Duodenal mucosa (tissue), 2 donors: ENCODE data around the gene ROCK2.

ENCODE experiments used
- H3K27ac ChIP-seq: one replicate; pipeline ENCODE4 v1.7.0; 2013; ENCODE audit warnings: low read depth, low read length
- H3K27me3 ChIP-seq, 2 donors: one replicate each; pipeline ENCODE4 v1.7.0; 2013; ENCODE audit warnings: low read length in 2 of 2, control low read depth in 1 of 2; ENCODE audit not compliant: insufficient read depth in 2 of 2, control insufficient read depth in 1 of 2
- H3K36me3 ChIP-seq, 2 donors: one replicate each; pipeline ENCODE4 v1.7.0; 2013; ENCODE audit warnings: low read length in 2 of 2, control low read depth in 1 of 2; ENCODE audit not compliant: insufficient read depth in 2 of 2, control insufficient read depth in 1 of 2
- H3K4me1 ChIP-seq, 2 donors: one replicate each; pipeline ENCODE4 v1.7.0; 2013; ENCODE audit warnings: low read length in 2 of 2, control low read depth in 1 of 2; ENCODE audit not compliant: insufficient read depth in 2 of 2, control insufficient read depth in 1 of 2
- H3K4me3 ChIP-seq, 2 donors: one replicate each; pipeline ENCODE4 v1.7.0; 2013; ENCODE audit warnings: low read length in 2 of 2, low read depth in 1 of 2
- H3K9ac ChIP-seq, 2 donors: one replicate each; pipeline ENCODE4 v1.7.0; 2013; ENCODE audit warnings: low read length in 2 of 2, low read depth in 1 of 2
- H3K9me3 ChIP-seq, 2 donors: one replicate each; pipeline ENCODE4 v1.7.0; 2013; ENCODE audit warnings: low read length in 2 of 2, control low read depth in 1 of 2; ENCODE audit not compliant: control insufficient read depth in 1 of 2

Gene ROCK2

GRCh38 chr2:11344342-11344955 is at the start of gene ROCK2:
TSS of gene ROCK2 (minus strand) at chr2:11344636. CDS start at chr2:11344136, 500 bp downstream.
- H3K27ac ChIP-seq = peak within 1 kb of the TSS; percentile 98

GRCh38 chr2:11393711-11394236 is 49.3 kb upstream of the ROCK2 start:
- no peak overlapping the region for H3K27ac ChIP-seq

More at GRCh38 chr2:11344342-11344955, at the start of gene ROCK2:
- peak within 1 kb of the TSS; percentile 95 to 98 for H3K4me3 ChIP-seq
- H3K36me3 ChIP-seq = no peaks in the 10 kb centered on the region
- H3K9ac ChIP-seq = peak within 1 kb of the TSS; percentile 87
- H3K9me3 ChIP-seq = no peaks in the 10 kb centered on the region
- no peaks in the 10 kb centered on the region for H3K27me3 ChIP-seq
- H3K4me1 ChIP-seq = peaks cover 27 to 32% of the 10 kb centered on the region in 2 donors

GRCh38 chr2:11391942-11392266 is 47.5 kb upstream of the ROCK2 start:
- Histone ChIP-seq H3K9ac (no peak overlapping the region), H3K36me3 (no peaks in the 10 kb centered on the region), H3K4me1 (peaks cover 30 to 34% of the 10 kb centered on the region in 2 donors), H3K27ac (no peak overlapping the region), H3K4me3 (no peak overlapping the region), H3K9me3 (no peaks in the 10 kb centered on the region), H3K27me3 (no peaks in the 10 kb centered on the region)

More at GRCh38 chr2:11393711-11394236, 49.3 kb upstream of the ROCK2 start:
- Histone ChIP-seq H3K36me3 (no peaks in the 10 kb centered on the region), H3K4me3 (no peak overlapping the region), H3K9ac (peak overlapping the region in 1 of 2 donors; percentile 6), H3K4me1 (peaks cover 20 to 23% of the 10 kb centered on the region in 2 donors), H3K27me3 (no peaks in the 10 kb centered on the region), H3K9me3 (no peaks in the 10 kb centered on the region)

GRCh38 chr2:11390399-11390658 is 45.9 kb upstream of the ROCK2 start:
- Histone ChIP-seq H3K36me3 (no peaks in the 10 kb centered on the region), H3K27ac (no peak overlapping the region)

GRCh38 chr2:11389551-11390398 is 45.3 kb upstream of the ROCK2 start:
- Histone ChIP-seq H3K4me3 (no peak overlapping the region), H3K36me3 (no peaks in the 10 kb centered on the region), H3K4me1 (peaks cover 43 to 53% of the 10 kb centered on the region in 2 donors), H3K9me3 (no peaks in the 10 kb centered on the region), H3K9ac (no peak overlapping the region), H3K27me3 (no peaks in the 10 kb centered on the region), H3K27ac (peak overlapping the region; percentile 22)

More at GRCh38 chr2:11390399-11390658, 45.9 kb upstream of the ROCK2 start:
- no peak overlapping the region for H3K4me3 ChIP-seq
- no peak overlapping the region for H3K9ac ChIP-seq
- H3K27me3 ChIP-seq = no peaks in the 10 kb centered on the region
- H3K4me1 ChIP-seq = peaks cover 42 to 49% of the 10 kb centered on the region in 2 donors
- H3K9me3 ChIP-seq = no peaks in the 10 kb centered on the region

- Histone ChIP-seq H3K4me1 (peaks cover 43 to 53% of the 10 kb centered on the region in 2 donors), H3K4me3 (peak overlapping the region in 1 of 2 donors; percentile 32), H3K27me3 (no peaks in the 10 kb centered on the region), H3K9me3 (no peaks in the 10 kb centered on the region), H3K27ac (peak overlapping the region; percentile 22), H3K9ac (no peak overlapping the region), H3K36me3 (no peaks in the 10 kb centered on the region)
These were observed 44.6 kb upstream of the ROCK2 start for GRCh38 chr2:11389052-11389420.

GRCh38 chr2:11388262-11389051 is 44.0 kb upstream of the ROCK2 start:
- H3K27me3 ChIP-seq = no peaks in the 10 kb centered on the region
- peaks cover 43 to 53% of the 10 kb centered on the region in 2 donors for H3K4me1 ChIP-seq
- no peaks in the 10 kb centered on the region for H3K9me3 ChIP-seq
- H3K9ac ChIP-seq = peak overlapping the region in 1 of 2 donors; percentile 5
- peak overlapping the region; percentile 18 for H3K27ac ChIP-seq
- no peaks in the 10 kb centered on the region for H3K36me3 ChIP-seq
- H3K4me3 ChIP-seq = peak overlapping the region; percentile 13 to 32

GRCh38 chr2:11387843-11388242 is 43.4 kb upstream of the ROCK2 start:
- Histone ChIP-seq H3K27me3 (no peaks in the 10 kb centered on the region), H3K4me1 (peaks cover 43 to 53% of the 10 kb centered on the region in 2 donors), H3K9me3 (no peaks in the 10 kb centered on the region), H3K4me3 (peak overlapping the region in 1 of 2 donors; percentile 32), H3K27ac (no peak overlapping the region), H3K36me3 (no peaks in the 10 kb centered on the region), H3K9ac (no peak overlapping the region)

- Histone ChIP-seq H3K9me3 (no peaks in the 10 kb centered on the region), H3K36me3 (no peaks in the 10 kb centered on the region), H3K27me3 (no peaks in the 10 kb centered on the region), H3K27ac (no peak overlapping the region), H3K9ac (no peak overlapping the region), H3K4me3 (no peak overlapping the region), H3K4me1 (peaks cover 43 to 53% of the 10 kb centered on the region in 2 donors)
These were observed 42.6 kb upstream of the ROCK2 start for GRCh38 chr2:11387100-11387390.

- Histone ChIP-seq H3K9me3 (no peaks in the 10 kb centered on the region), H3K27me3 (no peaks in the 10 kb centered on the region), H3K4me3 (no peak overlapping the region), H3K36me3 (no peaks in the 10 kb centered on the region), H3K4me1 (peaks cover 43 to 53% of the 10 kb centered on the region in 2 donors), H3K9ac (no peak overlapping the region), H3K27ac (no peak overlapping the region)
These were observed 41.4 kb upstream of the ROCK2 start for GRCh38 chr2:11385847-11386246.
